Activated T-cell treated with anti-CD3 and anti-CD28 coated beads, Interleukin-2, amount 50 U/mL, for 24 hours (primary cell): ENCODE results near the gene AFF1.
A peak's percentile ranks its signal among the peaks of the same experiment; 100 is the strongest.

Source experiments
- DNase-seq: peaks from one replicate; pipeline ENCODE4 v3.0.0-alpha.2; 2020
- H3K27ac Mint-ChIP-seq: 2 replicates; pipeline ENCODE4 v1.8.0; 2020; ENCODE audit warnings: mild to moderate bottlenecking, mixed read lengths
- H3K27me3 Mint-ChIP-seq: 2 replicates; pipeline ENCODE4 v1.8.0; 2020; ENCODE audit warnings: mixed read lengths
- H3K36me3 Mint-ChIP-seq: 2 replicates; pipeline ENCODE4 v1.8.0; 2020; ENCODE audit warnings: low read depth, mixed read lengths
- H3K4me1 Mint-ChIP-seq: 2 replicates; pipeline ENCODE4 v1.8.0; 2020; ENCODE audit warnings: low read depth, mixed read lengths
- H3K4me3 Mint-ChIP-seq: 2 replicates; pipeline ENCODE4 v1.8.0; 2020; ENCODE audit warnings: mild to moderate bottlenecking, moderate library complexity, mixed read lengths
- H3K9me3 Mint-ChIP-seq: 2 replicates; pipeline ENCODE4 v1.8.0; 2020; ENCODE audit warnings: mixed read lengths

Gene AFF1

DNA sequence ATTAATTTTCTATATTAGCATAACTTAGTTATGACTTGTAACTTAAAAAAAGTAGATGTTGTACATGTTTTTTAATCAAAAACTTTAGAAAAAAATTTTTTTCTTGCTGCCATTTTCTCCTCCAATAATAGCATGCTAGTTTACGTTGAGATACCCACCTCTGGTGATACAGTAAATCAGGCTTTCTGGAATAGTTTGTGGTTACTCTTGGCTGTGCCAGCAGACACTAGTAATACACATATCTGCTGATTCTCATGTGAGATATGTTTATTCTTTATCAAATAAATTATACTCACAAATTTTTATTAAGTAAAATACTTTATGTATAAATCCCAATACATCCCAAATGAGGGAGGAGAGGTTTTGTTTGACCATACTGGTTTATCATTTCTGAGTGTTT, 168.3 kb downstream of the AFF1 start:
- H3K4me1 Mint-ChIP-seq: peaks cover 79% of the 10 kb centered on the region

DNA sequence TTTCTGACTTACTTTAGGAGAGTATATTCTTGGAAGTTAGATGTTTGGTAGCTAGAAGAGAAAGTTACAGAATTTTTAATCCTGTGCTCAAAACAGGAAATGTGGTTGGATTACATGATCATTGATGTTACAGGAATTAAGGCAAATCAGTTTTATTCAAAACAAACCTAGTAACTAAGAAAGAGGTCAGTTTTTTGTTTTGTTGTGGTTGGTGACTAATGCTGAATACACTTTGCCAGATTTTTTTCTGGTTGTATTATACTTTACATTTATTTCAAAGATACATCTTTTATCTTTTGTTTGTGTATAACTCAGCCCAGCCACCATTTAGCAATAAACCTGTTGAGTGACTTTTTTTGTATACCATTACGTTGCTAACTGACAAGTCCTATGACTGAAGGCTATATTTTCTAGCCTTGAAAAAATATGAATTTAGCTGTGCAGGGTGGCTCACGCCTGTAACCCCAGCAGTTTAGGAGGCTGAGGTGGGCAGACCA, 168.9 kb downstream of the AFF1 start:
- H3K36me3 Mint-ChIP-seq: peaks cover 64% of the 10 kb centered on the region
- peaks cover 77% of the 10 kb centered on the region for H3K4me1 Mint-ChIP-seq
- DNase-seq: no peak
- H3K27me3 Mint-ChIP-seq: no peaks in the 10 kb centered on the region
- H3K27ac Mint-ChIP-seq: peak overlapping the region; percentile 93
- peak overlapping the region; percentile 52 for H3K4me3 Mint-ChIP-seq
- H3K9me3 Mint-ChIP-seq: no peaks in the 10 kb centered on the region

More for the DNA sequence above, 168.3 kb downstream of the AFF1 start:
- DNase-seq: no peak
- H3K9me3 Mint-ChIP-seq: no peaks in the 10 kb centered on the region
- H3K27ac Mint-ChIP-seq: peak overlapping the region; percentile 93
- peaks cover 61% of the 10 kb centered on the region for H3K36me3 Mint-ChIP-seq
- peak overlapping the region; percentile 52 for H3K4me3 Mint-ChIP-seq
- H3K27me3 Mint-ChIP-seq: no peaks in the 10 kb centered on the region

DNA sequence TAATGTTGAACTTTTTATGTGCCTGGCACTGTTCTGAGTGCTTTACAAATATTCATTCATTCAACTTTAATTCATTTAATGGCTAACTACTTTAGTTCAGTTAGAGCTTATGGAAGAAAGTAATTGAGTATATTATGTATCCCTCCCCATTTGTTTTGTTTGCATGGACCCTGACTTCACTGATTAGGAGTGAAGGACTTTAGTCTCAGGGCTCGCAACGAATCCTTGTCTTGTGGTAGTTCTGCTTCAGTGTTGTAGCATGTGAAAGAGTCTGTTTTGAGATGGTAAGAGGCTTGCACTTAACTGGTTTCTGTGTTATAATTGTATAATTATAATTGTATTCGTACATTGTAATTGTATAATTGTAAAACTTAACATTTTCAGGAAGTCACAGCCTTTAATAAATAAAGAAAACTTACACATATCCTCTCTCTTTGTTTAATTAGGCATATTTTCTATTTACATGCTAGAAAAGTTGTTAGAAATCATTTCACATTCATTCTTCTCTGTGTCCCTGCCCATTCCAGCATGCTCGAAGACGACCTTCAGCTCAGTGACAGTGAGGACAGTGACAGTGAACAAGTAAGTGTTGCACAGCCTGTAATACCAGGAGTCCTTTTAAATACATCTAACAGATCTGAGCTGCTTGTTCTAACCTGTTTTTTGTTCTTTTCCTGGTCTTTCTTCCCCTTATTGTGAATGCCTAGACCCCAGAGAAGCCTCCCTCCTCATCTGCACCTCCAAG, 170.5 kb downstream of the AFF1 start:
- DNase-seq: no peak
- Mint-ChIP-seq H3K4me3 (no peak overlapping the region), H3K36me3 (peaks cover 72% of the 10 kb centered on the region), H3K27ac (no peak overlapping the region), H3K4me1 (peaks cover 70% of the 10 kb centered on the region), H3K9me3 (no peaks in the 10 kb centered on the region), H3K27me3 (no peaks in the 10 kb centered on the region)

DNA sequence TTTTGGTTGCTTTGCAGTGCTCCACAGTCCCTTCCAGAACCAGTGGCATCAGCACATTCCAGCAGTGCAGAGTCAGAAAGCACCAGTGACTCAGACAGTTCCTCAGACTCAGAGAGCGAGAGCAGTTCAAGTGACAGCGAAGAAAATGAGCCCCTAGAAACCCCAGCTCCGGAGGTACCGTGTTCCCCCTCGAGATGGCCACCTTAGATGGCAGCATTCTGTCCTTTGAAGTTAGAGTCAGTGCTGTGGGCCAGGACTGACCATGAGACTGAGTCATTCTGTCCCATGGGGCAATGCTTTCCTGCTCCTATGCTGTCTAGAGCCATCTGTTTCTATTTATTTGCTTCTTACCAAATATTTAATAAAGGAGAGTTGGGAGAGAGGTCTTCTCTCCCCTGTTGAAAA, 173.3 kb downstream of the AFF1 start:
- no peak overlapping the region for H3K27ac Mint-ChIP-seq
- DNase-seq: no peak
- H3K27me3 Mint-ChIP-seq: no peaks in the 10 kb centered on the region
- no peak overlapping the region for H3K4me3 Mint-ChIP-seq
- H3K4me1 Mint-ChIP-seq: peaks cover 53% of the 10 kb centered on the region
- H3K9me3 Mint-ChIP-seq: no peaks in the 10 kb centered on the region
- peaks cover 76% of the 10 kb centered on the region for H3K36me3 Mint-ChIP-seq

DNA sequence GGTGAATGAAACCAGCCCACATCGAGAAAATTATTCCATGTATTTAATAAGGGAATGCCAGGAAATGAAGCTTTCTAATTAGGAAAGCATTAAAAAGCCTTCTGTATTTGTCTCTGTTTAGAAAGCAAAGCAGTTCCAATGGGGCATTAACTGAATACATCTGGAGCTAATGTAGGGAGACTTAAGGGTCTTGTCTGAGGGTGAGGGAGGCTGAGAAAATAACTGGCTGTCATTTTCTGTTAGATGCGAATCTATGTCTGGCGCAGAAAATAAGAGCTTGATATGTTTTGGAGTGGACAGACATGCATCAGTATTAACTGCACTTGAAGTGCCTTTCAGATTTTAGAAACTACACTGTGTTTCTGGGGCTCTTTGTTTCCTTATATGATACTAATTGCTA, 174.3 kb downstream of the AFF1 start:
- Mint-ChIP-seq H3K4me1 (peaks cover 43% of the 10 kb centered on the region), H3K9me3 (no peaks in the 10 kb centered on the region), H3K4me3 (no peak overlapping the region), H3K36me3 (peaks cover 78% of the 10 kb centered on the region), H3K27ac (no peak overlapping the region), H3K27me3 (no peaks in the 10 kb centered on the region)
- no peak for DNase-seq

DNA sequence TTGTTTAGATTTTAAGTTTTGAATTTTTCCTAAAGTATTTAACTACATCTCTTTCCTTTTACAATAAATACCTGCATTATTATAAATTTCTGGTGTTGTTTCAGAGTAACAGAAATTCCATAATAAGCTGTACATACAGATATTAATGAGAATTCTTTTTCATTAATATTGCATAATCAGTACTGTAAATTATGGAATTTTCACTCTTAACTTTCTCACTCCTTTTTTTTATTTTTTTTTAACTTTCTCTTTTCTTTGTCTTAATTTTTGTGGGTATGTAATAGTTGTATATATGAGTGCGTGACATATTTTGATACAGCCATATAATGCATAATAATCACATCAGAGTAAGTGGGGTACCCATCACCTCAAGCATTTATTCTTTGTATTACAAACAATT, 175.1 kb downstream of the AFF1 start:
- no peaks in the 10 kb centered on the region for H3K27me3 Mint-ChIP-seq
- H3K4me3 Mint-ChIP-seq: no peak overlapping the region
- no peak overlapping the region for H3K27ac Mint-ChIP-seq
- no peak for DNase-seq
- H3K4me1 Mint-ChIP-seq: peaks cover 35% of the 10 kb centered on the region
- H3K36me3 Mint-ChIP-seq: peaks cover 83% of the 10 kb centered on the region
- H3K9me3 Mint-ChIP-seq: no peaks in the 10 kb centered on the region

DNA sequence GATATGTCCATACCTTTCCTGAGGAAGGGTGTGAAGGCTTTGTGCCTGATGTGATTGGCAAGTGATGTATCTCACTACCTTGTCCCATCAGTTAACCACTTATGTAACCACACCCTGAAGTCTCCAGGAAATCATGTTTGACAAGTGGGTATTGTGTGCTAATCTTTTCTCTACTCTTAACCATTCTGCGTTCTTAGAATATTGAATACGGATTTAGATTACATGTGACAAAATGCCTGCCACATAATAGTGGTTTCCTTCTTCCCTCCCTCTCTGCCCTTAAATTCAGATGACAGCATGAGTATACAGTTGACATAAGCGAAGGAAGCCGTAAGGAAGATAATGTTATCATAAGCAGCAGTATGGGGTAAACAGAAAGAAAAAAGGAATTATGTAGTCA, 177.3 kb downstream of the AFF1 start:
- Mint-ChIP-seq H3K27me3 (no peaks in the 10 kb centered on the region), H3K27ac (no peak overlapping the region), H3K9me3 (no peaks in the 10 kb centered on the region), H3K4me3 (no peak overlapping the region), H3K4me1 (peaks cover 19% of the 10 kb centered on the region), H3K36me3 (peaks cover 88% of the 10 kb centered on the region)
- DNase-seq: no peak

DNA sequence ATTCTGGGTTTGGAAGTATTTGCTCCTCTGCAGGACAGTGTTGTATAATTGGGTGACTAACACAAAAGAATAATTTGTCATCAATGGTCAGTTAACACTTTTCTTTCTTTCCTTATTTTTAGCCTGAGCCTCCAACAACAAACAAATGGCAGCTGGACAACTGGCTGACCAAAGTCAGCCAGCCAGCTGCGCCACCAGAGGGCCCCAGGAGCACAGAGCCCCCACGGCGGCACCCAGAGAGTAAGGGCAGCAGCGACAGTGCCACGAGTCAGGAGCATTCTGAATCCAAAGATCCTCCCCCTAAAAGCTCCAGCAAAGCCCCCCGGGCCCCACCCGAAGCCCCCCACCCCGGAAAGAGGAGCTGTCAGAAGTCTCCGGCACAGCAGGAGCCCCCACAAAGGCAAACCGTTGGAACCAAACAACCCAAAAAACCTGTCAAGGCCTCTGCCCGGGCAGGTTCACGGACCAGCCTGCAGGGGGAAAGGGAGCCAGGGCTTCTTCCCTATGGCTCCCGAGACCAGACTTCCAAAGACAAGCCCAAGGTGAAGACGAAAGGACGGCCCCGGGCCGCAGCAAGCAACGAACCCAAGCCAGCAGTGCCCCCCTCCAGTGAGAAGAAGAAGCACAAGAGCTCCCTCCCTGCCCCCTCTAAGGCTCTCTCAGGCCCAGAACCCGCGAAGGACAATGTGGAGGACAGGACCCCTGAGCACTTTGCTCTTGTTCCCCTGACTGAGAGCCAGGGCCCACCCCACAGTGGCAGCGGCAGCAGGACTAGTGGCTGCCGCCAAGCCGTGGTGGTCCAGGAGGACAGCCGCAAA, 179.6 kb downstream of the AFF1 start:
- Mint-ChIP-seq H3K4me3 (no peak overlapping the region), H3K27ac (no peak overlapping the region), H3K9me3 (no peaks in the 10 kb centered on the region), H3K36me3 (peaks cover 84% of the 10 kb centered on the region), H3K4me1 (peaks cover 11% of the 10 kb centered on the region), H3K27me3 (no peaks in the 10 kb centered on the region)
- DNase-seq: no peak

DNA sequence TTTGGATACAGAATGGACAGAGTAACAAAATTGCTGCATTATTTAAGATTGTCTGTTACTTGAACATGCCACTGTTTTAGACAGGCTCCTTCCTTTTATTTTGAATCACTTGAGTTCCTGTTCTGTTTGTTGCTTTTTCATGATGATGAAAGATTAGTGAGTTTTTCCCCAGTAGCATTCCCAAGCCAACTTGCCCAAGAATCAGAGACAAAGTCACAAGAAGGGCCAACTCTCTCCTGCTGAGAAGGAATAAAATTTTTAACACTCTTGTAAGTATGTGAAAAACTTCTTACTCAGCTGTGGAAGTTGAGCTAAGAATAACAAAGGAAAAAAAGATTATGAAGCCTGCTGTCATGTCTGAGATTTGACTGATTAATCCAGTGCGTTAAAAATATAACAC, 181.4 kb downstream of the AFF1 start:
- H3K27ac Mint-ChIP-seq: no peak overlapping the region
- no peak for DNase-seq
- H3K4me3 Mint-ChIP-seq: no peak overlapping the region
- H3K27me3 Mint-ChIP-seq: no peaks in the 10 kb centered on the region
- H3K4me1 Mint-ChIP-seq: peaks cover 26% of the 10 kb centered on the region
- H3K9me3 Mint-ChIP-seq: no peaks in the 10 kb centered on the region
- peaks cover 92% of the 10 kb centered on the region for H3K36me3 Mint-ChIP-seq

DNA sequence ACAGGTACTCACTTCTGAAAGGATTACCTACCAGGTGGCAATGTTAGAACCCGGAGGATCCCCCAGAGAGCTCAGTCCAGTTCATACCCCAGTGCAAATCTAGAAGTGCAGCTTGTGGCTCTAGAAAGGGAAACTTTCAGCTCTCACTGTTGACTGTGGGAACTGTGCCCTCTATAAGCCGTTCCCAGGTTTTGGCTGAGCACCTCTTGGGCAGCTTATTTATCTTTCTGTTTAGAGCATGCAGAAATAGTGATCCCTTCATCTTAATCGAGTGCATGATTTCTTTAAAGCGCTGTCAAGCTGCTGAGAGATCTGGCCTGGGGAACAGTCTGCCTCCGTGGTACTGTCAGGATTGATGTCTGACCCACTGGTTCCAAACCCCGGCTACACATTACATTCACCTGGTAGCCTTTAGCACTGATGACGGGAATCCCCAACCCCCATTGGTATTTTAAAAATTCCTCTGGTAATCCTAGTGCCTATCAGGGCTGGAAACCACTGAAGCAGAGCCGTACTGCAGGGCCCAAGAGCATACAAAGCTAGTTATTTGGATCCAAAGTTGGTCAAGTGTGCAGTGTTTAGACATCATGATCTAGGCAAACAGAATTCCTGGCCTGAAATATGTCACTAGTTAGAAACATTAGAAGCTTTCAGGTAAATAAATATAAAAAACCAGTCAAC, 182.4 kb downstream of the AFF1 start:
- H3K4me1 Mint-ChIP-seq: peaks cover 30% of the 10 kb centered on the region
- no peak overlapping the region for H3K27ac Mint-ChIP-seq
- no peak overlapping the region for H3K4me3 Mint-ChIP-seq
- DNase-seq: no peak
- H3K36me3 Mint-ChIP-seq: peaks cover 94% of the 10 kb centered on the region
- H3K27me3 Mint-ChIP-seq: no peaks in the 10 kb centered on the region
- H3K9me3 Mint-ChIP-seq: no peaks in the 10 kb centered on the region

DNA sequence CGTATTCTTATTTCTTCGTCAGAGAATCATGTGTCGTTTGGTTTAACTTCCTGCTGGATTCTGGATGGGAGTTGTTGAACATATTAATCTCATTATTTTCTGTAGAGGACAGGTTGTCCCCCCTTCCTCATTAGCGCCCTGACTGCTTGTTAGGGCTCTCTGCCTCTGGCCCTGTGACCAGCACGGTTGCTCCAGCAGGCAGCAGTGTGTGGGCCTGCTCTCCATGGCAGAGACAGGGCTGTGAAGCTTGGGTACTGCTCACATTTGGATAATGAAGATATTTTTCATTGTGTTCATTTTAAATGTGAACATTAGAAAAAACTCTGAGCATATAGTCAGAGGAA, 182.9 kb downstream of the AFF1 start:
- Mint-ChIP-seq H3K4me3 (no peak overlapping the region), H3K27me3 (no peaks in the 10 kb centered on the region), H3K27ac (peak overlapping the region; percentile 11), H3K36me3 (peaks cover 94% of the 10 kb centered on the region), H3K9me3 (no peaks in the 10 kb centered on the region), H3K4me1 (peaks cover 33% of the 10 kb centered on the region)
- DNase-seq: no peak

DNA sequence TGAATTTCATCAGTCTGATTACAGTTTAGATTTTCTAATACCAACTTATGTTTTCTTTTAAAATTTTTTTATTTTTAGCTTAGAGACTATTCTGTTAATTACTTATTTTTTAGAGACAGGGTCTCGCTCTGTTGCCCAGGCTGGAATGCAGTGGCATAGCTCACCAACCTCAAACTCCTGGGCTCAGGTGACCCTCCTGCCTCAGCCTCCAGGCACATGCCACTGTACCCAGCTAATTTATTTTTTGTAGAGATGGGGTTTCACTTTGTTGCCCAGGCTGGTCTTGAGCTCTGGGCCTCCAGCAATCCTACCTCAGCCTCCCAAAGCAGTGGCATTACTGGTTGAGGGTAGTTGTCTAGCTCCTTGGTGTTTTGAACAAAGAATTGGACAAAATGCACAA, 183.6 kb downstream of the AFF1 start:
- H3K9me3 Mint-ChIP-seq: no peaks in the 10 kb centered on the region
- no peak for DNase-seq
- H3K27me3 Mint-ChIP-seq: no peaks in the 10 kb centered on the region
- H3K36me3 Mint-ChIP-seq: peaks cover 89% of the 10 kb centered on the region
- H3K27ac Mint-ChIP-seq: no peak overlapping the region
- H3K4me3 Mint-ChIP-seq: no peak overlapping the region
- H3K4me1 Mint-ChIP-seq: peaks cover 33% of the 10 kb centered on the region

DNA sequence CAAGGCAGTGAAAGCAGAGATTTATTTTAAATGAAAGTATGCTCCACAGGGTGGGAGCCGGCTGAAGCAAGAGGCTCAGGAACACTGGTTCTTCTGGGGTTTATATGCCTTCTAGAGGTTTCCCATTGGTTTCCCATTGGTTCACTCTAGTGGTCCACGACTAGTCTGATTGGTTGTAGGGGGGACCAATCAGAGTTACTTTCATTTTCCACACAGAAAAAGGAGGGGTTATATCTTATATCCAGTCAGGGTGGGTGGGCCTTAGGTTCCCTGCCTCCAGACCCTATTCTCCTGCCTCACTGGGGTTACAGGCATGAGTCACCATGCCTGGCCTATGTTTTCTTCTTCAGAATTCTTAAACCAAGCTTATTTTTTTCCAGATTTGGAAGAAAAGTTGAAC, 184.0 kb downstream of the AFF1 start:
- Mint-ChIP-seq H3K36me3 (peaks cover 88% of the 10 kb centered on the region), H3K9me3 (no peaks in the 10 kb centered on the region), H3K4me3 (no peak overlapping the region), H3K27me3 (no peaks in the 10 kb centered on the region), H3K27ac (peak overlapping the region; percentile 47), H3K4me1 (peaks cover 33% of the 10 kb centered on the region)
- DNase-seq: no peak

DNA sequence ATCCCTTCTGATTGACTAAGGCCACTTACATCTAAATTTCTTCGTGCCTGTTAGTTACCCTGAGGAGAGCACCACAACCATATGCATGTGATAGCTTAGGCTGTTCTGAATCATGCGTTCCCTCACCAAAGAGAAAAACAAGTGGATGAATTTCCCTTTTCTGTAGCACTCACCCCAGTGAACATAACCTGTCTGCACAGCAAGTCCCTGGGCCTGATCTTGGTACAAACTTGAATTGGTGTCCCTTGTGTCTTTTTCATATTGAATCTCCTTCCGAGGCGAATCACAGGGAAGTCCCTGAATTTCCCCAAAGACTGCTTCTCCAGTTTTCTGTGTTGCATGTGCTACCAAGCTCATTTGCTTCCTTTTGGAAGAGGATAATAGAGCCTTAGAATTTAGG, 185.2 kb downstream of the AFF1 start:
- Mint-ChIP-seq H3K4me3 (no peak overlapping the region), H3K36me3 (peaks cover 88% of the 10 kb centered on the region), H3K4me1 (peaks cover 33% of the 10 kb centered on the region), H3K27me3 (no peaks in the 10 kb centered on the region), H3K27ac (peak overlapping the region; percentile 56), H3K9me3 (no peaks in the 10 kb centered on the region)
- no peak for DNase-seq
